Mesothelial cell of epicardium (in vitro differentiated cells): Measurements from ENCODE around the gene KDM1B. TPM values are rescaled to one million over a fixed set of nuclear protein-coding genes. Genes with fewer than 3 reads are reported as not detected.
"Not testable (repeated sequence)": the region's sequence is repeated elsewhere in the genome, so short reads cannot be mapped to it uniquely, and the experiment has no call there.

ENCODE experiments used
- DNase-seq, 2 experiments: peaks; one replicate each; pipeline ENCODE4 v3.0.0; 2021; ENCODE audit warnings: low spot score in 2 of 2; ENCODE audit not compliant: unreplicated experiment in 2 of 2
- H3K27ac Mint-ChIP-seq: 2 replicates; pipeline ENCODE4 v1.8.0; 2021; ENCODE audit warnings: mixed read lengths
- H3K27me3 Mint-ChIP-seq: 2 replicates; pipeline ENCODE4 v1.8.0; 2021; ENCODE audit warnings: low read depth, mixed read lengths
- H3K36me3 Mint-ChIP-seq: 2 replicates; pipeline ENCODE4 v1.8.0; 2021; ENCODE audit warnings: mixed read lengths
- H3K4me1 Mint-ChIP-seq: 2 replicates; pipeline ENCODE4 v1.8.0; 2021; ENCODE audit warnings: mixed read lengths
- H3K4me3 Mint-ChIP-seq: 2 replicates; pipeline ENCODE4 v1.8.0; 2021; ENCODE audit warnings: mild to moderate bottlenecking, moderate library complexity, mixed read lengths
- H3K9me3 Mint-ChIP-seq: 2 replicates; pipeline ENCODE4 v1.8.0; 2021; ENCODE audit warnings: mixed read lengths
- CTCF ChIP-seq: fragments of 200-600 bp; sonication (generic); IDR thresholded peaks from one replicate; pipeline ENCODE4 v1.5.0; 2021; ENCODE audit warnings: antibody characterized with exemption; ENCODE audit not compliant: unreplicated experiment
- total RNA-seq: library from RNA; stranded (reverse); gene quantifications from 3 replicates; pipeline ENCODE4 v1.2.1, GENCODE V29; 2021

The KDM1B gene
- total RNA-seq, 1 donor from 2014 or later = 16.1 TPM

GRCh38 chr6:18192026-18192425 is 36.8 kb downstream of the KDM1B start:
- no peaks in the 10 kb centered on the region for H3K27me3 Mint-ChIP-seq
- no peaks in the 10 kb centered on the region for H3K4me1 Mint-ChIP-seq
- no peak overlapping the region for H3K27ac Mint-ChIP-seq
- H3K9me3 Mint-ChIP-seq = no peaks in the 10 kb centered on the region
- DNase-seq = no peak
- H3K36me3 Mint-ChIP-seq = peaks cover 23% of the 10 kb centered on the region
- H3K4me3 Mint-ChIP-seq = no peak overlapping the region
- no peak for TF ChIP-seq CTCF

- Mint-ChIP-seq H3K36me3 (peaks cover 25% of the 10 kb centered on the region), H3K27me3 (no peaks in the 10 kb centered on the region), H3K4me1 (no peaks in the 10 kb centered on the region), H3K4me3 (no peak overlapping the region), H3K27ac (no peak overlapping the region), H3K9me3 (no peaks in the 10 kb centered on the region)
- no peak for DNase-seq
- TF ChIP-seq CTCF = no peak
Observed at GRCh38 chr6:18203786-18204185, 48.6 kb downstream of the KDM1B start.

- H3K4me1 Mint-ChIP-seq = no peaks in the 10 kb centered on the region
- no peak overlapping the region for H3K4me3 Mint-ChIP-seq
- TF ChIP-seq CTCF = no peak
- no peaks in the 10 kb centered on the region for H3K9me3 Mint-ChIP-seq
- no peaks in the 10 kb centered on the region for H3K27me3 Mint-ChIP-seq
- H3K27ac Mint-ChIP-seq = no peak overlapping the region
- H3K36me3 Mint-ChIP-seq = peaks cover 29% of the 10 kb centered on the region
- no peak for DNase-seq
Observed at GRCh38 chr6:18204691-18205090, 49.5 kb downstream of the KDM1B start.

- Mint-ChIP-seq H3K4me1 (no peaks in the 10 kb centered on the region), H3K27ac (no peak overlapping the region), H3K9me3 (no peaks in the 10 kb centered on the region), H3K36me3 (peaks cover 21% of the 10 kb centered on the region), H3K4me3 (no peak overlapping the region), H3K27me3 (no peaks in the 10 kb centered on the region)
- no peak for DNase-seq
- TF ChIP-seq CTCF = no peak
Observed at GRCh38 chr6:18206591-18206990, 51.4 kb downstream of the KDM1B start.

- no peak overlapping the region for H3K4me3 Mint-ChIP-seq
- no peaks in the 10 kb centered on the region for H3K9me3 Mint-ChIP-seq
- no peaks in the 10 kb centered on the region for H3K4me1 Mint-ChIP-seq
- no peaks in the 10 kb centered on the region for H3K27me3 Mint-ChIP-seq
- DNase-seq = no peak
- H3K36me3 Mint-ChIP-seq = peaks cover 17% of the 10 kb centered on the region
- H3K27ac Mint-ChIP-seq = no peak overlapping the region
- TF ChIP-seq CTCF = no peak
Observed at GRCh38 chr6:18207438-18207837, 52.2 kb downstream of the KDM1B start.

- H3K4me1 Mint-ChIP-seq = no peaks in the 10 kb centered on the region
- H3K4me3 Mint-ChIP-seq = no peak overlapping the region
- no peak for DNase-seq
- no peaks in the 10 kb centered on the region for H3K27me3 Mint-ChIP-seq
- H3K36me3 Mint-ChIP-seq = peaks cover 14% of the 10 kb centered on the region
- no peaks in the 10 kb centered on the region for H3K9me3 Mint-ChIP-seq
- TF ChIP-seq CTCF = no peak
- no peak overlapping the region for H3K27ac Mint-ChIP-seq
Observed at GRCh38 chr6:18207949-18208348, 52.7 kb downstream of the KDM1B start.

GRCh38 chr6:18208778-18209177 is 53.6 kb downstream of the KDM1B start:
- not testable (repeated sequence) for H3K4me3 Mint-ChIP-seq, DNase-seq, H3K27me3 Mint-ChIP-seq, H3K9me3 Mint-ChIP-seq, H3K27ac Mint-ChIP-seq, H3K4me1 Mint-ChIP-seq
- H3K36me3 Mint-ChIP-seq = peaks cover 18% of the 10 kb centered on the region
